Stomach (tissue), 9 donors: Measurements from ENCODE around the gene AK6. TPM values are rescaled to one million over a fixed set of nuclear protein-coding genes. Genes with fewer than 3 reads are reported as not detected.

Experiments used
- DNase-seq, 2 donors: peaks; one replicate each; pipeline versions ENCODE4 v3.0.0 to v3.0.0-alpha.2; 2013 to 2019
- H3K27ac ChIP-seq, 5 donors: fragments of 200-600 bp in 4 of 5; sonication (generic) in 4 of 5; one replicate each; pipeline ENCODE4 v1.5.1; 2013 to 2019; ENCODE audit warnings: mild to moderate bottlenecking in 1 of 5, moderate library complexity in 1 of 5
- H3K27me3 ChIP-seq, 3 donors: fragments of 200-600 bp; sonication (generic); one replicate each; pipeline ENCODE4 v1.5.1; 2017 to 2019; ENCODE audit warnings: mixed run types in 1 of 3
- H3K36me3 ChIP-seq, 4 donors: fragments of 200-600 bp; sonication (generic); 1 replicate in 3 of 4; 2 replicates in 1 of 4; pipeline ENCODE4 v1.5.1; 2016 to 2019
- H3K4me1 ChIP-seq, 4 donors: fragments of 200-600 bp; sonication (generic); one replicate each; pipeline ENCODE4 v1.5.1; 2016 to 2019
- H3K4me3 ChIP-seq, 4 donors: fragments of 200-600 bp; sonication (generic) in 3 of 4; one replicate each; pipeline ENCODE4 v1.5.1; 2016 to 2019; ENCODE audit warnings: mild to moderate bottlenecking in 1 of 4
- H3K9me3 ChIP-seq, 4 donors: fragments of 200-600 bp; sonication (generic); one replicate each; pipeline ENCODE4 v1.5.1; 2016 to 2019
- CTCF ChIP-seq, 7 experiments: fragments of 450-650 bp in 4 of 7; fragments of 200-600 bp in 3 of 7; sonication (generic) in 3 of 7; IDR thresholded peaks; one replicate each; pipeline ENCODE4 v1.5.1; 2016 to 2019; ENCODE audit warnings: antibody characterized with exemption in 7 of 7, control low read depth in 2 of 7, mild to moderate bottlenecking in 1 of 7
- EP300 ChIP-seq: sonication (generic); formaldehyde crosslinking; IDR thresholded peaks from one replicate; pipeline ENCODE4 v1.6.1; 2017; ENCODE audit warnings: antibody characterized with exemption
- POLR2A ChIP-seq, 4 donors: fragments of 450-650 bp; IDR thresholded peaks; one replicate each; pipeline ENCODE4 v1.6.1; 2016; ENCODE audit warnings: antibody characterized with exemption in 4 of 4, control low read depth in 2 of 4, mild to moderate bottlenecking in 1 of 4, moderate library complexity in 1 of 4
- POLR2AphosphoS5 ChIP-seq, 3 donors: sonication (generic); formaldehyde crosslinking; IDR thresholded peaks; one replicate each; pipeline ENCODE4 v1.6.1; 2016; ENCODE audit warnings: antibody characterized with exemption in 3 of 3
- WGBS, 5 donors: extraction: QIAGEN DNeasy Blood & Tissue Kit in 3 of 5; methylation state at CpG; one replicate each; pipeline versions ENCODE4 v1.1.5 to v1.1.7; 2013 to 2018; 5-methylcytosine and 5-hydroxymethylcytosine counted together
- intact Hi-C: fragments of 100-400 bp; cut with DNase I; formaldehyde crosslinking; loops from one replicate; pipeline ENCODE4 v1.15.1; 2023; ENCODE audit warnings: low total_unique reads
- polyA plus RNA-seq, 3 donors: library from polyadenylated mRNA; stranded (reverse); fragments of 200-250 nt; gene quantifications; one replicate each; pipeline ENCODE4 v1.2.3, GENCODE V29; 2013
- total RNA-seq, 5 donors: library from RNA; depleted of rRNA; stranded (reverse); fragments of >200 nt; gene quantifications; one replicate each; pipeline versions ENCODE4 v1.1.0 to v1.2.3, GENCODE V29; 2014 to 2016
- donor health status: healthy with polysubstance abuse.
- donor health status: Bipolar disorder and iron deficiency.
- donor health status: healthy.

AK6 gene
- total and polyA plus RNA-seq, 8 donors: 17.5 to 45.4 (median 41.4) TPM; not detected in 2

- intact Hi-C loops: no loop called here
- Histone ChIP-seq H3K27me3 (no peaks in the 10 kb centered on the region), H3K36me3 (peaks cover 0 to 48% (median 36%) of the 10 kb centered on the region in 4 donors), H3K27ac (peak overlapping the region; percentile 50 to 96 (median 88)), H3K9me3 (no peaks in the 10 kb centered on the region), H3K4me1 (peaks cover 0 to 8% (median 4%) of the 10 kb centered on the region in 4 donors), H3K4me3 (peak overlapping the region; percentile 51 to 70 (median 64))
- peak in 1 of 2 donors; percentile 36 for DNase-seq
- WGBS, 5 donors: 30 to 57% (median 44%) methylated on average over 6 of the region's 6 CpGs
- no peak for TF ChIP-seq POLR2AphosphoS5 (IDR thresholded peaks at IDR 0.05)
- TF ChIP-seq EP300: no peak
These were observed 46.9 kb upstream of the AK6 start for GRCh38 chr5:69416180-69416579.

- intact Hi-C loops: no loop called here
- DNase-seq: peak; percentile 31 to 66
- Histone ChIP-seq H3K9me3 (no peaks in the 10 kb centered on the region), H3K27me3 (no peaks in the 10 kb centered on the region), H3K36me3 (peaks cover 0 to 54% (median 42%) of the 10 kb centered on the region in 4 donors), H3K4me1 (peaks cover 0 to 8% (median 4%) of the 10 kb centered on the region in 4 donors), H3K27ac (peak overlapping the region; percentile 85 to 96 (median 91)), H3K4me3 (peak overlapping the region; percentile 51 to 70 (median 64))
- TF ChIP-seq EP300: no peak
- TF ChIP-seq POLR2A (IDR thresholded peaks at IDR 0.05): no peak
- TF ChIP-seq CTCF (IDR thresholded peaks at IDR 0.05): no peak
- TF ChIP-seq POLR2AphosphoS5 (IDR thresholded peaks at IDR 0.05): no peak
- 20 to 32% (median 26%) methylated on average over 15 to 18 of the region's 18 CpGs for WGBS, 5 donors
These were observed 46.3 kb upstream of the AK6 start for GRCh38 chr5:69415584-69415958.

GRCh38 chr5:69414885-69415583 lies 45.7 kb upstream of the AK6 start, which contains the start of gene MARVELD2:
Gene MARVELD2, plus strand, starts transcription at chr5:69415116. Its CDS starts 4,270 bp downstream, at chr5:69419386.
- WGBS, 5 donors: 5 to 26% (median 10%) methylated on average over 48 to 78 of the region's 78 CpGs
- intact Hi-C loops: no loop called here
- TF ChIP-seq CTCF (IDR thresholded peaks at IDR 0.05) (peak in 5 of 7 experiments; percentile 26 to 71 (median 32)), POLR2AphosphoS5 (IDR thresholded peaks at IDR 0.05) (peak in 2 of 3 donors; percentile 82 to 84), EP300 (no peak)
- Histone ChIP-seq H3K4me3 (peak within 1 kb of the TSS; percentile 51 to 70 (median 64)), H3K4me1 (peaks cover 0 to 8% (median 3%) of the 10 kb centered on the region in 4 donors), H3K27ac (peak within 1 kb of the TSS; percentile 85 to 96 (median 91)), H3K9me3 (no peaks in the 10 kb centered on the region), H3K27me3 (no peaks in the 10 kb centered on the region), H3K36me3 (peaks cover 0 to 56% (median 44%) of the 10 kb centered on the region in 4 donors)
- peak; percentile 96 to 97 for DNase-seq

GRCh38 chr5:69404659-69405330 lies 35.5 kb upstream of the AK6 start:
- no peak overlapping the region for H3K4me3 ChIP-seq
- H3K27ac ChIP-seq: no peak overlapping the region
- WGBS, 5 donors: 83 to 89% (median 88%) methylated on average over 15 of the region's 15 CpGs
- DNase-seq: no peak
- intact Hi-C loops: no loop called here
- H3K4me1 ChIP-seq: no peaks in the 10 kb centered on the region
- H3K9me3 ChIP-seq: no peaks in the 10 kb centered on the region
- H3K36me3 ChIP-seq: peaks cover 14 to 93% (median 89%) of the 10 kb centered on the region in 4 donors
- TF ChIP-seq POLR2AphosphoS5 (IDR thresholded peaks at IDR 0.05) (no peak), EP300 (no peak), POLR2A (IDR thresholded peaks at IDR 0.05) (no peak), CTCF (IDR thresholded peaks at IDR 0.05) (no peak)
- no peaks in the 10 kb centered on the region for H3K27me3 ChIP-seq
